ENCODE data around the gene ZBTB39. TPM values are rescaled to one million over a fixed set of nuclear protein-coding genes. Genes with fewer than 3 reads are reported as not detected.

Gene ZBTB39
- total RNA-seq, 2 donors from 2014 or later = 3.6 to 5.2 TPM

- no peaks in the 10 kb centered on the region for H3K4me1 ChIP-seq
- TF ChIP-seq CTCF (IDR thresholded peaks at IDR 0.05) = no peak
- TF ChIP-seq POLR2A (IDR thresholded peaks at IDR 0.05) = no peak
- H3K27me3 ChIP-seq = no peaks in the 10 kb centered on the region
- no peaks in the 10 kb centered on the region for H3K9me3 ChIP-seq
- intact Hi-C loops (cut with DNase I) = loop anchor here (5.0 kb wide), 1 partner anchor 229 kb away; the partner anchor contains the start of gene HSD17B6
- H3K36me3 ChIP-seq (replicated peaks in 1 of 2; ENCODE audit: insufficient read depth in 1 of 2, low read depth in 2 of 2) = no peaks in the 10 kb centered on the region
- peak in 1 of 4 donors; percentile 51 for DNase-seq
- WGBS, 2 donors = 66% methylated on average over 8 of the region's 8 CpGs
- H3K4me3 ChIP-seq = no peak overlapping the region
- no peak for ATAC-seq
- H3K27ac ChIP-seq = peak overlapping the region in 1 of 4 donors; percentile 26
Observed at GRCh38 chr12:56991319-56992246, 14.8 kb downstream of the ZBTB39 start.

- Histone ChIP-seq H3K36me3 (replicated peaks in 1 of 2; ENCODE audit: insufficient read depth in 1 of 2, low read depth in 2 of 2) (no peaks in the 10 kb centered on the region), H3K27ac (no peak overlapping the region), H3K9me3 (no peaks in the 10 kb centered on the region), H3K4me3 (no peak overlapping the region), H3K27me3 (no peaks in the 10 kb centered on the region), H3K4me1 (no peaks in the 10 kb centered on the region)
- intact Hi-C loops (cut with DNase I) = loop anchor here (5.0 kb wide), 1 partner anchor 228 kb away; the partner anchor contains the start of gene HSD17B6
- WGBS, 2 donors = 40 to 42% methylated on average over 7 of the region's 7 CpGs
- TF ChIP-seq CTCF (IDR thresholded peaks at IDR 0.05) (no peak), POLR2A (IDR thresholded peaks at IDR 0.05) (no peak)
- DNase-seq (no peak), ATAC-seq (no peak)
Observed at GRCh38 chr12:56990648-56991318, 15.6 kb downstream of the ZBTB39 start.

GRCh38 chr12:56989861-56990610 lies 16.3 kb downstream of the ZBTB39 start:
- WGBS, 2 donors = 50 to 57% methylated on average over 7 of the region's 7 CpGs
- no peak overlapping the region for H3K27ac ChIP-seq
- no peak overlapping the region for H3K4me3 ChIP-seq
- no peak for TF ChIP-seq CTCF (IDR thresholded peaks at IDR 0.05)
- TF ChIP-seq POLR2A (IDR thresholded peaks at IDR 0.05) = no peak
- intact Hi-C loops (cut with DNase I) = loop anchor here (5.0 kb wide), 1 partner anchor 228 kb away; the partner anchor contains the start of gene HSD17B6
- no peaks in the 10 kb centered on the region for H3K4me1 ChIP-seq
- no peaks in the 10 kb centered on the region for H3K9me3 ChIP-seq
- H3K36me3 ChIP-seq (replicated peaks in 1 of 2; ENCODE audit: insufficient read depth in 1 of 2, low read depth in 2 of 2) = no peaks in the 10 kb centered on the region
- no peaks in the 10 kb centered on the region for H3K27me3 ChIP-seq
- no peak for ATAC-seq
- DNase-seq = no peak

GRCh38 chr12:56988207-56988739 lies 18.1 kb downstream of the ZBTB39 start:
- ATAC-seq = no peak
- TF ChIP-seq POLR2A (IDR thresholded peaks at IDR 0.05) (no peak), CTCF (IDR thresholded peaks at IDR 0.05) (no peak)

More at GRCh38 chr12:56988207-56988739, 18.1 kb downstream of the ZBTB39 start:
- no peak overlapping the region for H3K27ac ChIP-seq
- WGBS, 2 donors = 35 to 45% methylated on average over 5 of the region's 5 CpGs
- no peak for DNase-seq
- no peaks in the 10 kb centered on the region for H3K9me3 ChIP-seq
- no peaks in the 10 kb centered on the region for H3K36me3 ChIP-seq (replicated peaks in 1 of 2; ENCODE audit: insufficient read depth in 1 of 2, low read depth in 2 of 2)
- H3K27me3 ChIP-seq = no peaks in the 10 kb centered on the region
- H3K4me3 ChIP-seq = no peak overlapping the region
- intact Hi-C loops (cut with DNase I) = no loop called here
- no peaks in the 10 kb centered on the region for H3K4me1 ChIP-seq

Measured in body of pancreas (tissue), 4 donors.